GM10266 (cell line): ENCODE measurements around the gene GSAP.

Experiments used
- DNase-seq: peaks from one replicate; pipeline ENCODE4 v3.0.0; 2012; ENCODE audit errors: extremely low spot score
- TF ChIP-seq, protein P1 (sequence below): IDR thresholded peaks from 2 replicates; pipeline ENCODE4 v1.5.1; 2012; ENCODE audit warnings: mild to moderate bottlenecking, low read depth; ENCODE audit not compliant: control insufficient read depth, insufficient read depth; ENCODE audit errors: missing control alignments

GSAP gene

DNA sequence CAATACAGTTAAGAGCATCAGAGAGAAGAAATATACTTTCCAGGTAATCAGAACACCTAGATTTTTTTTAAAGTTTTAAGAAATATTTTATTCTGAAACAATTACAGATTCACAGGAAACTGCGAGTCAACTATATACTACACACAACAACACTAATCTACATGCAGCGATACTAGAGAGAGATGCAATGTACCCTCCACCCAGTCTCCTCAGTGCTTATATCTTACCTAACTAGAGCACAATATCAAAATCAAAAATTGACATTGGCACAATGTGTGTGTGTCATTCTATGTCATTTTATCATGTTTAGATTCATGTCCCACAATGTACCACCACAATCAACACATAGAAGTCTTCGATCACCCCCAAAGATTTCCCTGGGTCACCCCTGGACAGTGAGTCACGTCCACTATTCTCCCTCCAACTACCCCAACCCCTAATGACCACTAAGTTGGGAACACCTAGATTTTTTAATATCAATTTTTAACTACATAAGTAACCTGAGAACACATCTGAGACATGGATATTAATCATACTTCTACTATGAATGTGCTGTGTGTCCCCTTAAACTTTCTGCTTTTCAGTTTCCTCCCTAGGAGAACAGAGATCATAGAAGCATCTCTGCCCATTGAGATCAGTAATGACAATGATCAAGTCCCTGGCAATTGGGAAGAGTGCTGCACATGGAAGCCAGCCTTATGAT is 86.5 kb downstream of the GSAP start:
- TF ChIP-seq, protein P1, sequence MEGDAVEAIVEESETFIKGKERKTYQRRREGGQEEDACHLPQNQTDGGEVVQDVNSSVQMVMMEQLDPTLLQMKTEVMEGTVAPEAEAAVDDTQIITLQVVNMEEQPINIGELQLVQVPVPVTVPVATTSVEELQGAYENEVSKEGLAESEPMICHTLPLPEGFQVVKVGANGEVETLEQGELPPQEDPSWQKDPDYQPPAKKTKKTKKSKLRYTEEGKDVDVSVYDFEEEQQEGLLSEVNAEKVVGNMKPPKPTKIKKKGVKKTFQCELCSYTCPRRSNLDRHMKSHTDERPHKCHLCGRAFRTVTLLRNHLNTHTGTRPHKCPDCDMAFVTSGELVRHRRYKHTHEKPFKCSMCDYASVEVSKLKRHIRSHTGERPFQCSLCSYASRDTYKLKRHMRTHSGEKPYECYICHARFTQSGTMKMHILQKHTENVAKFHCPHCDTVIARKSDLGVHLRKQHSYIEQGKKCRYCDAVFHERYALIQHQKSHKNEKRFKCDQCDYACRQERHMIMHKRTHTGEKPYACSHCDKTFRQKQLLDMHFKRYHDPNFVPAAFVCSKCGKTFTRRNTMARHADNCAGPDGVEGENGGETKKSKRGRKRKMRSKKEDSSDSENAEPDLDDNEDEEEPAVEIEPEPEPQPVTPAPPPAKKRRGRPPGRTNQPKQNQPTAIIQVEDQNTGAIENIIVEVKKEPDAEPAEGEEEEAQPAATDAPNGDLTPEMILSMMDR = no peak
- DNase-seq = no peak

DNA sequence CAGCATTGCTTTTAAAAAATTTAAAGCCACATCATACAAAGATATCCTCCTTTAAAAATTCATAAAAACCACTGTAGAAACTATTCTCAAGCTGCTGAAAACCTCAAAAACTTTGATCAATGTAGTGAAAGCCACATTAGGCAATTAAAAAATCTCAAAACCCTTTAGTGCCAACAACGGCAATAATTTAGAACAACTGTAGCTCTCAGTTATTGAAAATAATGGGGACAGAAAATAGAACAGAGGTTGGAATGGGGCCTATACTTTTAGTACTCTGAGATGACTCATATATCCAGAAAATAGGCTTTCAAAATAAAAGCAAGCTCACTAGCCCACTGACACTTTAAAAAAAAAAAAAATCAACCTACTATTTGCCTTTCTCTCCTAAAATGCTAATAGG is 87.5 kb downstream of the GSAP start:
- TF ChIP-seq, protein P1 = no peak

DNA sequence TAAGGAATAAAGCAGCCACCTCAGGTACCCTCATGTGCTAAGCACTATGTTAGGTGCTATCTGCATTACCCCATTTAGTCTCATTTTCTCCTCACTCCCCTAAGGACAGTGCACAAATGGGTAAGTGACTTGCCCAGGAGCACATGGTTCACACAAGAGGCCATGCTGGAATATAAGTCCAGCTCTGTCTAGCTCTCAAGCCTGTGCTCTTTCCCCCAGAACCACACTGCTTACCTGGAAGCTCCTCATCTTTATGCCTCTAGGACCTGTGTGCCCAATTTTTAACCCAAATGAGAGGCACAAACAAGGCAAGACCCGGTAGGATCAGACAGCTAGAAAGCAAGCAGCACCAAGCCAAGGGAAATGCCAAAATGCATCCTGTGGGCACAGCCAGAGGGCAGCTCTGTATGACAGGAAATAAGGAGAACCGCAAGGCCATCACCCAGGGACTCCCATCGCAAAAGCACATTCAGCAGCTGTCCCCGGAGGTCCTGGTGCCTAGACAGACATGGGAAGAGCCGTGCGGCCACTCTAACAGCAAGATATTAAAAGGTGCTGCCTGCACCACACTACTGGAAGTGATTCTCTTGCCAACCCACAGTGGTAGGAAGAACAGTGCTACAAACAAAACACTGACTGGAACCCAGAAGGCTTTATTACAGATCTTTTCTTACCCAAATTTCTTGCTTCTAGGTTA is 88.1 kb downstream of the GSAP start:
- DNase-seq = no peak
- TF ChIP-seq, protein P1 = no peak

More for the DNA sequence above, 87.5 kb downstream of the GSAP start:
- no peak for DNase-seq

DNA sequence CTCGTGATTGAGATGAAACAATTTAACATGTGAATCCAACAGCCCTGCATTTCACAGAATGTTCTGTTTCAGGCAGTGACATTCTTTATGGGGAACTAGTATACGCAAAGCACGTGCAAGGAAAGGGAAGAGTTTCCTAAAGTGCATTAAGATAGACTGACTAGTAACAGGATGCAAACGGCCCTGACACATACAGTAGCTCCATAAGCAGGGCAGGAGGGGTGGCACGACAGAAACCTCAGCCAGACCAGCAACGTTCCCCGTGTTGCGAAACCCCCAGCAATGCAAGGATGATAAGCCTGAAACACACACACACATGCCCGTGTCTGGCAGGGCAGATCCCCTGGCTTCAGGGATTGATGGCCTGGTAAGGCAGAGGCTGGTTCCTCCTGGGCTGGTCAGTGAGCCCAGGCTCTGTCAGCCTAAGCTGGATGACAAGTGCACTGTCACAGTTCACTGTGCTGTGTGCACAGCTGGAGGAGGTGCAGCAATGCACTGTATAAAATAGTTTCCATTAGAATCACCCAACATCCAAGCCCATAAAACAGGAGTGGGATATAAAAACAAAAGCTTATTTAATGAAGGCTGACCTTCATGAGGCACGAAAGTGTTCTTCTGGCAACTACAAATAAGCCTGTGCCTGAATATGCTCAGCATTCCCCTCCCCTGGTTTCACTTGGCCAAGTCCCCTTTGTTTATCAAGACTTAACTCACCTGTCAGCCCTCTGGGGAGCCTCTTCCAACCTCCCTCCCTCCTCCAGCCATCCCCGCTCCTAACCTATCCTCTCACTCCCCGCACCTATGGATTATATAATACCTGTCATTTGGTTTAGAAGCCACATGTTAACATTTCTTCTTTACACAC is 88.8 kb downstream of the GSAP start:
- no peak for DNase-seq
- TF ChIP-seq, protein P1 = no peak

DNA sequence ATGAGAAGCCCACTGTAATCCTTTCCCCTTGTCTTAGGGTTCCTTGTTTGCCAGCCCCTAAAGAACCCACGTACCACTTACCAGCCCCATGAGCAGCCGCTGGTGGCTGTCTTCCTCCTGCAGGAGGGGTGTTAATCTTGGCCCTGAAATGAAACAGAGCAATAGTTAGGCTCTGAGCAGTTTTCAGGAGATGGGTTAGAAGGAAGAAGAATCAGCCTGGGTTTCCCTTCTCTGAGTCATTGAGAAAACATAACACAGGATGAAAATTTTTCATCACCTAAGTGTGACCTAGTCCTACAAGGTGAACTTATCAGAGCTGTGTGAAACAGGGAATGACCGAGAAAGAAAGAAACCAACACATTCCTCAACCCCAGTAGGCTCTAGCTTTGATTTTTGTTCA is 90.0 kb downstream of the GSAP start:
- TF ChIP-seq, protein P1 = no peak
- DNase-seq = no peak

DNA sequence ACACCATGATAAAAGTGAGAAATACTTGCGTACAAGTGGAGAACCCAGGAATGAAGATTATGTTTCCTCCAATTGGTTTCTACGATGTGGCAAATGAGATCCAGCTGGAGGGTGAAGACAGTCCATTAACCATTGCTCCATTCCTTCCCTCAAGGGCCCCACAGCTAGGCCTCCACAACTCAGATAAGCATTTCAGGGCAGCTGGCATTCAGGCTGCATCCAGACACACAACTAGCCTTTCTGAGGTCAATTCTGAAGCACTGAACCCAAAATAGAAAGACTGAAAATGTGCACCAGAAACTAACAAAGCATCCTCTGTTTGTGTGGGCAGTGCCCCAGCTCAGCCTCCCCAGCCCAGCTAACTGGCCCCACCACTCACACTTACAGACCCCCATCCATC is 94.8 kb downstream of the GSAP start:
- TF ChIP-seq, protein P1 = no peak
- no peak for DNase-seq
